Activated naive CD4-positive, alpha-beta T cell treated with anti-CD3 and anti-CD28 coated beads for 36 hours (primary cell): ENCODE results near the gene RNASE13. TPM values are rescaled to one million over a fixed set of nuclear protein-coding genes. Genes with fewer than 3 reads are reported as not detected.
A peak's percentile ranks its signal among the peaks of the same experiment; 100 is the strongest.

ENCODE experiments used
- CTCF ChIA-PET: fragments of 350-600 bp; sonication (Branson Sonifier 250); formaldehyde crosslinking; loops from one replicate; lab custom pipeline; 2021; ENCODE audit warnings: antibody characterized with exemption; lab: Charles Lee
- DNase-seq: peaks from one replicate; pipeline ENCODE4 v3.0.0-alpha.2; 2020
- H3K27ac Mint-ChIP-seq: one replicate; pipeline ENCODE4 v1.8.0; 2021; ENCODE audit warnings: mild to moderate bottlenecking, mixed read lengths
- H3K27me3 Mint-ChIP-seq: one replicate; pipeline ENCODE4 v1.8.0; 2021; ENCODE audit warnings: low read depth, mixed read lengths
- H3K36me3 Mint-ChIP-seq: one replicate; pipeline ENCODE4 v1.8.0; 2021; ENCODE audit warnings: low read depth, mixed read lengths
- H3K4me1 Mint-ChIP-seq: one replicate; pipeline ENCODE4 v1.8.0; 2021; ENCODE audit warnings: low read depth, mixed read lengths
- H3K4me3 Mint-ChIP-seq: one replicate; pipeline ENCODE4 v1.8.0; 2021; ENCODE audit warnings: mild to moderate bottlenecking, moderate library complexity, mixed read lengths
- H3K9me3 Mint-ChIP-seq: one replicate; pipeline ENCODE4 v1.8.0; 2021; ENCODE audit warnings: mixed read lengths
- intact Hi-C: fragments of 100-400 bp; cut with micrococcal nuclease; formaldehyde crosslinking; loops from one replicate; pipeline ENCODE4 v1.15.1; 2023
- total RNA-seq, 2 experiments: library from RNA; stranded (reverse); gene quantifications; one replicate each; pipeline ENCODE4 v1.2.3, GENCODE V29; 2021

The RNASE13 gene
- total RNA-seq, 2 experiments from 2014 or later = not detected

GRCh38 chr14:21038441-21039422 is 4.1 kb upstream of the RNASE13 start:
- peaks cover 7% of the 10 kb centered on the region for H3K27me3 Mint-ChIP-seq
- no peak overlapping the region for H3K27ac Mint-ChIP-seq
- no peaks in the 10 kb centered on the region for H3K9me3 Mint-ChIP-seq
- H3K36me3 Mint-ChIP-seq = no peaks in the 10 kb centered on the region
- CTCF ChIA-PET = interaction anchor here (0.8 to 7.2 kb wide), 4 partner anchors 25 to 67 kb away, joined by 3 to 147 read pairs (median 11); partner anchors contain the start of gene SLC39A2
- DNase-seq = no peak
- H3K4me1 Mint-ChIP-seq = no peaks in the 10 kb centered on the region
- no peak overlapping the region for H3K4me3 Mint-ChIP-seq
- intact Hi-C loops = no loop called here

GRCh38 chr14:21037156-21037555 is 2.5 kb upstream of the RNASE13 start:
- Mint-ChIP-seq H3K9me3 (no peaks in the 10 kb centered on the region), H3K4me1 (no peaks in the 10 kb centered on the region), H3K27ac (no peak overlapping the region), H3K36me3 (no peaks in the 10 kb centered on the region), H3K4me3 (no peak overlapping the region), H3K27me3 (peaks cover 2% of the 10 kb centered on the region)
- DNase-seq = no peak
- CTCF ChIA-PET = interaction anchor here (1.4 kb wide), 1 partner anchor 67 kb away, joined by 3 read pairs; no protein-coding TSS in a partner anchor
- intact Hi-C loops = no loop called here

GRCh38 chr14:21036751-21037150 is 2.1 kb upstream of the RNASE13 start:
- intact Hi-C loops = no loop called here
- no peak for DNase-seq
- CTCF ChIA-PET = interaction anchor here (1.2 to 7.4 kb wide), 4 partner anchors 11 to 68 kb away, joined by 3 to 68 read pairs (median 4); no protein-coding TSS in a partner anchor
- H3K27me3 Mint-ChIP-seq = no peaks in the 10 kb centered on the region
- no peaks in the 10 kb centered on the region for H3K36me3 Mint-ChIP-seq
- H3K27ac Mint-ChIP-seq = no peak overlapping the region
- H3K9me3 Mint-ChIP-seq = no peaks in the 10 kb centered on the region
- no peak overlapping the region for H3K4me3 Mint-ChIP-seq
- no peaks in the 10 kb centered on the region for H3K4me1 Mint-ChIP-seq

- no peaks in the 10 kb centered on the region for H3K36me3 Mint-ChIP-seq
- no peak overlapping the region for H3K27ac Mint-ChIP-seq
- intact Hi-C loops = no loop called here
- H3K9me3 Mint-ChIP-seq = no peaks in the 10 kb centered on the region
- H3K27me3 Mint-ChIP-seq = no peaks in the 10 kb centered on the region
- CTCF ChIA-PET = interaction anchor here (1.6 to 7.4 kb wide), 2 partner anchors 19 to 72 kb away, joined by 5 to 68 read pairs; no protein-coding TSS in a partner anchor
- no peak for DNase-seq
- H3K4me3 Mint-ChIP-seq = no peak overlapping the region
- no peaks in the 10 kb centered on the region for H3K4me1 Mint-ChIP-seq
Measured at GRCh38 chr14:21033133-21033698, 1.4 kb downstream of the RNASE13 start.

- Mint-ChIP-seq H3K9me3 (no peaks in the 10 kb centered on the region), H3K27ac (no peak overlapping the region), H3K27me3 (no peaks in the 10 kb centered on the region), H3K36me3 (no peaks in the 10 kb centered on the region), H3K4me3 (no peak overlapping the region), H3K4me1 (no peaks in the 10 kb centered on the region)
- CTCF ChIA-PET = interaction anchor here (1.3 to 7.4 kb wide), 4 partner anchors 12 to 72 kb away, joined by 3 to 68 read pairs (median 6); no protein-coding TSS in a partner anchor
- intact Hi-C loops = no loop called here
- no peak for DNase-seq
Measured at GRCh38 chr14:21032326-21033132, 2.1 kb downstream of the RNASE13 start.

- no peak overlapping the region for H3K4me3 Mint-ChIP-seq
Measured at GRCh38 chr14:21030531-21030930, 4.1 kb downstream of the RNASE13 start.

GRCh38 chr14:21029917-21030316 is 4.7 kb downstream of the RNASE13 start, which contains the start of gene TPPP2:
Gene TPPP2, plus strand, starts transcription at chr14:21030217. Its CDS starts 365 bp downstream, at chr14:21030582.
- Mint-ChIP-seq H3K4me1 (no peaks in the 10 kb centered on the region), H3K27me3 (no peaks in the 10 kb centered on the region), H3K36me3 (no peaks in the 10 kb centered on the region), H3K27ac (no peak within 1 kb of the TSS), H3K9me3 (no peaks in the 10 kb centered on the region), H3K4me3 (no peak within 1 kb of the TSS)
- no peak for DNase-seq
- CTCF ChIA-PET = interaction anchor here (0.8 to 7.4 kb wide), 2 partner anchors 16 to 63 kb away, joined by 3 to 68 read pairs; no protein-coding TSS in a partner anchor
- intact Hi-C loops = no loop called here

More at GRCh38 chr14:21030531-21030930, 4.1 kb downstream of the RNASE13 start:
- no peaks in the 10 kb centered on the region for H3K27me3 Mint-ChIP-seq
- CTCF ChIA-PET = interaction anchor here (0.8 to 7.4 kb wide), 2 partner anchors 17 to 62 kb away, joined by 3 to 68 read pairs; no protein-coding TSS in a partner anchor
- no peak for DNase-seq
- intact Hi-C loops = no loop called here
- H3K36me3 Mint-ChIP-seq = no peaks in the 10 kb centered on the region
- no peaks in the 10 kb centered on the region for H3K9me3 Mint-ChIP-seq
- no peak overlapping the region for H3K27ac Mint-ChIP-seq
- no peaks in the 10 kb centered on the region for H3K4me1 Mint-ChIP-seq

- H3K27me3 Mint-ChIP-seq = no peaks in the 10 kb centered on the region
- H3K4me3 Mint-ChIP-seq = no peak overlapping the region
- no peaks in the 10 kb centered on the region for H3K9me3 Mint-ChIP-seq
- no peaks in the 10 kb centered on the region for H3K36me3 Mint-ChIP-seq
- H3K4me1 Mint-ChIP-seq = peaks cover 10% of the 10 kb centered on the region
- CTCF ChIA-PET = interaction anchor here (1.0 to 2.3 kb wide), 5 partner anchors 12 to 78 kb away, joined by 3 to 7 read pairs (median 4); no protein-coding TSS in a partner anchor
- intact Hi-C loops = no loop called here
- DNase-seq = no peak
- no peak overlapping the region for H3K27ac Mint-ChIP-seq
Measured at GRCh38 chr14:21026988-21027315, 7.7 kb downstream of the RNASE13 start.

GRCh38 chr14:21026274-21026987 is 8.2 kb downstream of the RNASE13 start:
- DNase-seq = no peak
- no peak overlapping the region for H3K27ac Mint-ChIP-seq
- H3K9me3 Mint-ChIP-seq = no peaks in the 10 kb centered on the region
- H3K4me1 Mint-ChIP-seq = peaks cover 10% of the 10 kb centered on the region
- intact Hi-C loops = no loop called here
- H3K27me3 Mint-ChIP-seq = no peaks in the 10 kb centered on the region
- H3K4me3 Mint-ChIP-seq = no peak overlapping the region
- CTCF ChIA-PET = interaction anchor here (1.0 to 2.3 kb wide), 6 partner anchors 12 to 79 kb away, joined by 3 to 7 read pairs (median 4); no protein-coding TSS in a partner anchor
- no peaks in the 10 kb centered on the region for H3K36me3 Mint-ChIP-seq

- H3K4me1 Mint-ChIP-seq = peaks cover 10% of the 10 kb centered on the region
- no peaks in the 10 kb centered on the region for H3K27me3 Mint-ChIP-seq
- H3K27ac Mint-ChIP-seq = no peak overlapping the region
- H3K4me3 Mint-ChIP-seq = peak overlapping the region; percentile 67
- CTCF ChIA-PET = interaction anchor here (1.0 to 1.7 kb wide), 4 partner anchors 11 to 77 kb away, joined by 3 to 7 read pairs (median 4); no protein-coding TSS in a partner anchor
- H3K36me3 Mint-ChIP-seq = no peaks in the 10 kb centered on the region
- intact Hi-C loops = loop anchor here (1.0 kb wide), 2 partner anchors 36 to 79 kb away; partner anchors contain the start of gene METTL17
- DNase-seq = no peak
- H3K9me3 Mint-ChIP-seq = no peaks in the 10 kb centered on the region
Measured at GRCh38 chr14:21025371-21026273, 9.0 kb downstream of the RNASE13 start.
